ENCODE data around the gene TUBGCP6. TPM values are rescaled to one million over a fixed set of nuclear protein-coding genes. Genes with fewer than 3 reads are reported as not detected.

Gene TUBGCP6
- polyA plus RNA-seq, 1 donor from 2014 or later: 74.5 TPM

GRCh38 chr22:50236731-50237409 is 8.0 kb downstream of the TUBGCP6 start:
- Histone ChIP-seq H3K79me2 (replicated peaks; ENCODE audit: insufficient read depth, low read length) (peaks cover 18% of the 10 kb centered on the region), H3K9ac (ENCODE audit: low read length) (no peak overlapping the region), H2AFZ (ENCODE audit: low read depth, low read length) (no peak overlapping the region), H3K27me3 (ENCODE audit: insufficient read depth, low read depth, low read length) (no peaks in the 10 kb centered on the region), H3K4me3 (ENCODE audit: low read length) (no peak overlapping the region), H3K36me3 (ENCODE audit: insufficient read depth, low read length) (no peaks in the 10 kb centered on the region), H3K27ac (ENCODE audit: low read length) (no peak overlapping the region), H3F3A (ENCODE audit: insufficient read depth, low read length, poor library complexity, severe bottlenecking) (no peaks in the 10 kb centered on the region), H4K20me1 (ENCODE audit: insufficient read depth) (no peaks in the 10 kb centered on the region), H3K9me2 (ENCODE audit: insufficient read depth, low read length) (no peaks in the 10 kb centered on the region), H3K4me2 (ENCODE audit: low read length) (no peak overlapping the region), H3K9me3 (ENCODE audit: low read length) (no peaks in the 10 kb centered on the region)
- peak; percentile 41 for TF ChIP-seq CTCF (IDR thresholded peaks at IDR 0.05; ENCODE audit: poor library complexity, severe bottlenecking)
- no peak for TF ChIP-seq MXI1 (conservative IDR thresholded peaks at IDR 0.05; ENCODE audit: poor library complexity, severe bottlenecking)
- TF ChIP-seq SMC3 (conservative IDR thresholded peaks at IDR 0.05; ENCODE audit: poor library complexity): peak; percentile 35

- Histone ChIP-seq H3K27ac (ENCODE audit: low read length) (no peak overlapping the region), H3K9me2 (ENCODE audit: insufficient read depth, low read length) (no peaks in the 10 kb centered on the region), H3K9ac (ENCODE audit: low read length) (no peak overlapping the region), H3F3A (ENCODE audit: insufficient read depth, low read length, poor library complexity, severe bottlenecking) (no peaks in the 10 kb centered on the region), H3K79me2 (replicated peaks; ENCODE audit: insufficient read depth, low read length) (peaks cover 6% of the 10 kb centered on the region), H2AFZ (ENCODE audit: low read depth, low read length) (no peak overlapping the region), H4K20me1 (ENCODE audit: insufficient read depth) (no peaks in the 10 kb centered on the region), H3K4me3 (ENCODE audit: low read length) (no peak overlapping the region), H3K4me2 (ENCODE audit: low read length) (no peak overlapping the region), H3K27me3 (ENCODE audit: insufficient read depth, low read depth, low read length) (no peaks in the 10 kb centered on the region), H3K36me3 (ENCODE audit: insufficient read depth, low read length) (no peaks in the 10 kb centered on the region), H3K9me3 (ENCODE audit: low read length) (no peaks in the 10 kb centered on the region)
- TF ChIP-seq TAF1 (IDR thresholded peaks at IDR 0.05; ENCODE audit: low read depth) (no peak), REST (IDR thresholded peaks at IDR 0.05; ENCODE audit: borderline replicate concordance) (no peak), EP300 (conservative IDR thresholded peaks at IDR 0.05; ENCODE audit: poor library complexity, severe bottlenecking) (no peak), CTCF (IDR thresholded peaks at IDR 0.05; ENCODE audit: poor library complexity, severe bottlenecking) (no peak)
Measured at GRCh38 chr22:50233223-50233622, 11.6 kb downstream of the TUBGCP6 start.

Measured in neural cell (in vitro differentiated cells).